A549 (cell line): ENCODE data around the gene DPY30. TPM values are rescaled to one million over a fixed set of nuclear protein-coding genes. Genes with fewer than 3 reads are reported as not detected.
"Not testable (repeated sequence)": the region's sequence is repeated elsewhere in the genome, so short reads cannot be mapped to it uniquely, and the experiment has no call there.

ENCODE experiments used
- ATAC-seq, 2 experiments: fragments of 200-7000 bp in 1 of 2; fragments of >200 bp in 1 of 2; cut with Nextera tagmentation in 1 of 2; cut with Tn5 transposase in 1 of 2; 3 replicates each; pipeline versions ENCODE4 v1.8.0 to v1.9.1; 2018 to 2020; ENCODE audit warnings: mild to moderate bottlenecking in 1 of 2, moderate library complexity in 1 of 2
- CTCF ChIA-PET: fragments of 300-600 bp; sonication (Branson Sonifier 250); formaldehyde crosslinking; extraction: SDS; loops from one replicate; lab custom pipeline; 2021; ENCODE audit warnings: antibody characterized with exemption, inconsistent platforms; lab: Yijun Ruan, JAX
- POLR2A ChIA-PET: fragments of 350-600 bp; formaldehyde crosslinking; extraction: SDS; loops from one replicate; lab custom pipeline; 2021; ENCODE audit warnings: antibody characterized with exemption, inconsistent platforms; lab: Yijun Ruan, JAX
- DNase-seq, 2 experiments: peaks; one replicate each; pipeline versions ENCODE4 v3.0.0 to v3.0.0-alpha.2; 2011 to 2016; ENCODE audit warnings: low read depth in 1 of 2, low spot score in 1 of 2
- FAIRE-seq: peaks from 2 replicates; lab custom pipeline; 2011; peaks lifted over from hg19 to GRCh38; lab: Jason Lieb, UNC
- H3K27ac ChIP-seq, 2 experiments: fragments of >200 bp; sonication (Bioruptor Twin); formaldehyde crosslinking; 3 replicates each; pipeline ENCODE4 v1.5.1; 2016 to 2017
- H3K4me1 ChIP-seq: fragments of >200 bp; sonication (Bioruptor Twin); formaldehyde crosslinking; 3 replicates; pipeline ENCODE4 v1.6.1; 2016
- H3K4me2 ChIP-seq: fragments of >200 bp; sonication (Bioruptor Twin); formaldehyde crosslinking; 3 replicates; pipeline ENCODE4 v1.6.1; 2016
- H3K4me3 ChIP-seq: fragments of >200 bp; sonication (Bioruptor Twin); formaldehyde crosslinking; 3 replicates; pipeline ENCODE4 v1.5.1; 2016
- H3K9me3 ChIP-seq: fragments of >200 bp; sonication (Bioruptor Twin); formaldehyde crosslinking; 3 replicates; pipeline ENCODE4 v1.6.1; 2016
- CBX8 ChIP-seq: fragments of 200-600 bp; sonication (generic); IDR thresholded peaks from 2 replicates; pipeline ENCODE4 v1.6.1; 2016
- CHD4 ChIP-seq: fragments of 200-600 bp; sonication (generic); IDR thresholded peaks from 2 replicates; pipeline ENCODE4 v1.6.1; 2016; ENCODE audit warnings: antibody characterized with exemption, mild to moderate bottlenecking, borderline replicate concordance
- EHMT2 ChIP-seq: fragments of 200-600 bp; sonication (generic); IDR thresholded peaks from 2 replicates; pipeline ENCODE4 v1.6.1; 2016; ENCODE audit warnings: antibody characterized with exemption, low read depth, mild to moderate bottlenecking, moderate library complexity
- FOSL2 ChIP-seq, 2 experiments: fragments of 450-650 bp in 1 of 2; fragments of >200 bp in 1 of 2; sonication (Bioruptor Twin) in 1 of 2; formaldehyde crosslinking; IDR thresholded peaks; 2 replicates each; pipeline versions ENCODE4 v1.5.0 to v1.6.1; 2016 to 2020; ENCODE audit warnings: mild to moderate bottlenecking in 1 of 2, moderate library complexity in 1 of 2
- FOXS1 ChIP-seq: fragments of 250-450 bp; sonication (Bioruptor Pico); IDR thresholded peaks from 2 replicates; pipeline ENCODE4 v1.5.0; 2020; ENCODE audit warnings: mild to moderate bottlenecking, moderate library complexity
- HDAC2 ChIP-seq: fragments of 200-600 bp; sonication (generic); IDR thresholded peaks from 2 replicates; pipeline ENCODE4 v1.6.1; 2016
- HEYL ChIP-seq: fragments of 250-450 bp; sonication (Bioruptor Pico); IDR thresholded peaks from 2 replicates; pipeline ENCODE4 v1.8.0; 2021; ENCODE audit warnings: mild to moderate bottlenecking, moderate library complexity
- HOXA7 ChIP-seq: fragments of 250-450 bp; sonication (Bioruptor Pico); IDR thresholded peaks from 2 replicates; pipeline ENCODE4 v1.5.0; 2020; ENCODE audit warnings: mild to moderate bottlenecking, moderate library complexity
- HOXB5 ChIP-seq: fragments of 250-450 bp; sonication (Bioruptor Pico); IDR thresholded peaks from 2 replicates; pipeline ENCODE4 v1.5.0; 2020; ENCODE audit warnings: mild to moderate bottlenecking, moderate library complexity
- JUN ChIP-seq, 2 experiments: fragments of >200 bp; sonication (Bioruptor Twin); formaldehyde crosslinking; IDR thresholded peaks; 2 replicates in 1 of 2; 3 replicates in 1 of 2; pipeline ENCODE4 v1.6.1; 2016 to 2017
- MAFK ChIP-seq: fragments of 450-650 bp; IDR thresholded peaks from 2 replicates; pipeline ENCODE4 v1.6.1; 2014; ENCODE audit not compliant: partially characterized antibody
- MAX ChIP-seq: IDR thresholded peaks from 2 replicates; pipeline ENCODE4 v1.6.1; 2012
- NFE2L2 ChIP-seq: fragments of 150-350 bp; conservative IDR thresholded peaks from 2 replicates; pipeline ENCODE4 v1.6.1; 2014; ENCODE audit warnings: low read length
- REST ChIP-seq: fragments of 200-600 bp; sonication (generic); IDR thresholded peaks from 2 replicates; pipeline ENCODE4 v1.6.1; 2016; ENCODE audit warnings: antibody characterized with exemption, mild to moderate bottlenecking, moderate library complexity
- ZC3H11A ChIP-seq: fragments of 450-650 bp; IDR thresholded peaks from 2 replicates; pipeline ENCODE4 v1.6.1; 2014; ENCODE audit warnings: antibody characterized with exemption, mild to moderate bottlenecking
- WGBS: methylation state at CpG from one replicate; pipeline ENCODE4 v1.1.6; 2017; ENCODE audit errors: missing lambda C conversion rate; 5-methylcytosine and 5-hydroxymethylcytosine counted together
- polyA plus RNA-seq, 4 experiments: library from polyadenylated mRNA; depleted of rRNA in 3 of 4; stranded (reverse); fragments of >200 nt; fragmentation: RNase III in 1 of 4; extraction: RNeasy Plus Mini Kit Qiagen cat#74134 plus additional on column Dnase treatment in 1 of 4; gene quantifications; 2 replicates in 3 of 4; 3 replicates in 1 of 4; pipeline ENCODE4 v1.2.3, GENCODE V29; 2011 to 2017

DPY30 gene
- polyA plus RNA-seq, 2 of the 4 experiments (the other 2 are of a cell fraction): 153 to 239 TPM

- Histone ChIP-seq H3K4me1 (peaks cover 8% of the 10 kb centered on the region), H3K27ac (peak overlapping the region in 1 of 2 experiments; percentile 55; a peak in 3 of 6 replicates), H3K4me3 (no peak overlapping the region), H3K4me2 (no peak overlapping the region), H3K9me3 (no peaks in the 10 kb centered on the region)
- CTCF ChIA-PET: interaction anchor here (1.0 kb wide), 1 partner anchor 18 kb away, joined by 3 read pairs; the partner anchor contains the start of gene DPY30
- peak in 1 of 2 experiments; percentile 26; a peak in 2 of 6 replicates for ATAC-seq
- peak; percentile 78 for TF ChIP-seq NFE2L2
- TF ChIP-seq FOSL2 (IDR thresholded peaks at IDR 0.05): no peak
- TF ChIP-seq FOSL2 (CRISPR knock-in tag; IDR thresholded peaks at IDR 0.05): peak; percentile 18; the same call in 1 of the 2 replicates
- no peak for TF ChIP-seq EHMT2
- peak; percentile 92 for TF ChIP-seq MAFK
- WGBS: 72% methylated on average over 2 of the region's 2 CpGs
- no peak for FAIRE-seq
- POLR2A ChIA-PET: interaction anchor here (0.9 kb wide), 1 partner anchor 108 kb away, joined by 3 read pairs; the partner anchor contains the start of gene SLC30A6
- peak in 1 of 2 experiments; percentile 56 for DNase-seq
Observed at GRCh38 chr2:32058130-32058529, 18.5 kb upstream of the DPY30 start.

GRCh38 chr2:32054583-32054982 is 15.0 kb upstream of the DPY30 start:
- not testable (repeated sequence) for H3K4me3 ChIP-seq, H3K4me2 ChIP-seq, FAIRE-seq, H3K27ac ChIP-seq, ATAC-seq, H3K4me1 ChIP-seq, H3K9me3 ChIP-seq, DNase-seq
- TF ChIP-seq ZC3H11A: peak; percentile 69
- ChIA-PET POLR2A (interaction anchor here (0.6 to 2.7 kb wide), 3 partner anchors 9 to 14 kb away, joined by 8 to 22 read pairs (median 9); partner anchors contain the start of genes DPY30 and SPAST), CTCF (interaction anchor here (0.6 to 1.4 kb wide), 6 partner anchors 9 to 821 kb away, joined by 3 to 6 read pairs (median 4); partner anchors contain the start of genes DPY30 and SPAST)
- 70% methylated on average over 3 of the region's 3 CpGs for WGBS

GRCh38 chr2:32051836-32052439 is 12.3 kb upstream of the DPY30 start:
- no peak for TF ChIP-seq HDAC2
- TF ChIP-seq HOXA7 (CRISPR knock-in tag): no peak
- TF ChIP-seq CBX8: no peak
- no peak for TF ChIP-seq HEYL (CRISPR knock-in tag)
- TF ChIP-seq REST: no peak
- TF ChIP-seq HOXB5 (CRISPR knock-in tag): no peak
- no peak for TF ChIP-seq MAX
- no peak for TF ChIP-seq JUN (IDR thresholded peaks at IDR 0.05)
- no peak for TF ChIP-seq FOXS1 (CRISPR knock-in tag)
- no peak for TF ChIP-seq CHD4
- TF ChIP-seq, all 56 proteins: peak for 0
- H3K4me2 ChIP-seq: no peak overlapping the region
- H3K4me1 ChIP-seq: no peaks in the 10 kb centered on the region
- no peak overlapping the region for H3K27ac ChIP-seq
- ATAC-seq (peak in 1 of 2 experiments; percentile 29; a peak in 1 of 6 replicates), FAIRE-seq (no peak), DNase-seq (no peak)
- WGBS: 91% methylated on average over 11 of the region's 11 CpGs
- ChIA-PET POLR2A (interaction anchor here (1.3 kb wide), 1 partner anchor 12 kb away, joined by 3 read pairs; the partner anchor contains the start of gene DPY30), CTCF (no interaction called here)
- no peaks in the 10 kb centered on the region for H3K9me3 ChIP-seq
- no peak overlapping the region for H3K4me3 ChIP-seq
